GM18873 (cell line): ENCODE data around the gene SYMPK.
"Not testable (repeated sequence)": the region's sequence is repeated elsewhere in the genome, so short reads cannot be mapped to it uniquely, and the experiment has no call there.

ENCODE experiments used
- ATAC-seq: cut with Tn5 transposase; IDR thresholded peaks from one replicate; pipeline ENCODE4 v1.9.1; 2021; ENCODE audit warnings: mild to moderate bottlenecking, moderate library complexity, moderate number of reproducible peaks; ENCODE audit not compliant: unreplicated experiment, low FRiP score

Gene SYMPK

GRCh38 chr19:45814166-45814780 lies 48.7 kb downstream of the SYMPK start:
- ATAC-seq = no peak

GRCh38 chr19:45812297-45812696 lies 50.6 kb downstream of the SYMPK start:
- ATAC-seq = no peak

GRCh38 chr19:45809643-45810159 lies 53.2 kb downstream of the SYMPK start:
- ATAC-seq = no peak

- no peak for ATAC-seq
Observed at GRCh38 chr19:45805719-45806118, 57.2 kb downstream of the SYMPK start.

- no peak for ATAC-seq
Observed at GRCh38 chr19:45804959-45805230, 58.1 kb downstream of the SYMPK start.

GRCh38 chr19:45804140-45804958 lies 58.6 kb downstream of the SYMPK start:
- ATAC-seq = no peak

- no peak for ATAC-seq
Observed at GRCh38 chr19:45801603-45802175, 61.3 kb downstream of the SYMPK start.

- ATAC-seq = no peak
Observed at GRCh38 chr19:45800070-45800553, 62.8 kb downstream of the SYMPK start.

DNA sequence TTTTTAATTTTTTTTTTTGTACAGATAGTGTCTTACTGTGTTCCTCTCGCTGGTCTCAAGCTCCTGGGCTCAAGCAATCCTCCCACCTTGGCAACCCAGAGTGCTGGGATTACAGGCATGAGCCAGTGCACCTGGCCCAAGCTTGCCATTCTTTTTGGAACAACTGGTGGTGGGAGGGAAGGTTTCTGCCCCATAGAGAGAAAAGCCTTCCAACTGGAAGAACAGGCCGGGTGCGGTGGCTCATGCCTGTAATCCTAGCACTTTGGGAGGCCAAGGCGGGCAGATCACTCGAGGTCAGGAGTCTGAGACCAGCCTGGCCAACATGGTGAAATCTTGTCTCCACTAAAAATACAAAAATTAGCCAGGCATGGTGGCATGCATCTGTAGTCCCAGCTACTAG lies 63.4 kb downstream of the SYMPK start:
- ATAC-seq = not testable (repeated sequence)

DNA sequence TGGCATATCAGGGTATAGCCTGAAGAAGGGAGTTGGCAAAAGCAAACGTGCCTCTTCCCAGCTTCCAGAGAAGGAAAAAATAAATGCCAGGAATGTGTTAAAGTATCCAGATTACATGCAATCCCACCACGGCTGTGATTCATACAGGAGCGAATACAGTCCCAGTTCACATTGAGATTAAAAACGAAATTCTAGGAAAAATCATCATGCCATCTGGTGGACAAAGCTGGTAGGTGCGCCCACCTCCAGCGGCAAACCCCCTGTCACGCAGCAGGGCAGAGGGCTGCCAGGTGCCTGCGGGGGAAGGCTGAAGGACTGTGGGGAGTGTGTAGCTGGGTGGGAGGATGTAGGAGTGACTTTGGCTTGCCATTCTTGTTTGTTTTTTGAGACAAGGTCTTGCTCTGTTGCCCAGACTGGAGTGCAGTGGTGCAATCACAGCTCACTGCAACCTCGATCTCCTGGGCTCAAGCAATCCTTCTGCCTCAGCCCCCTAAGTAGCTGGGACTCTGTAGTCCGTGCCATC lies 63.9 kb downstream of the SYMPK start:
- no peak for ATAC-seq

DNA sequence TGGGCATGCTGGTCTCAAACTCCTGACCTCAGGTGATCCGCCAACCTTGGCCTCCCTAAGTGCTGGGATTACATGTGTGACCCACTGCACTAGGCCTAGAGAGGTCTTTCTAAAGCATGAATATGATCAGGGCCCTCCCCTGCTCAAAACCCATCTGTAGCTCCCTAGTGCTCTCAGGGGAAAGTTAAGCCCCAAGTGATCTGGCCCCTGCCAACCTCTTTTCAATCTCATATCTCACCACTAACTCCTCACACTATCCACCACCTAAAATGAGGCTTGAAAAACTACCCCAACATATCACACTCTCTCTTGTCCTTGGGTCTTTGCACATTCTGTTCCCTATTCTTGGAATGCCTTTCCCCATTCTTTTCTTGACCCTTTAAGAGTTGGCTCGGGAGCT lies 68.3 kb downstream of the SYMPK start:
- ATAC-seq = no peak

DNA sequence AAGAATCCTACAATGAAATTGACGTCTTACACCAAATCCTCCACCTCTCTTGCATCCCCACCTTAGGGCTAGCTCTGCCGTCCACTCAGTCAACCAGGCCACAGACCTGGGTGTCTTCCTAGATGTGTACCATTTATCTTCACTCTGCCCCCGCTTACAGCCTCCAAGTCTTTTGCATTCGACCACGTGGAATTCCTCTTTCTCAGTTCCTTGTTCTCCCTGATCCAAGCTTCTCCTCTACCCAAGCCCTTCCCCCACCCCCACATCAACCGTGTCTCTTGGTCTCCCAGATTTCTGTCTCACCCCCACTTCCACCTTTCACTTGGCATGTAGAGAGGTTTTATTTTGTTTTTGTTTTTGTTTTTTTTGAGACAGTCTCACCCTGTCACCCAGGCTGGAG lies 69.1 kb downstream of the SYMPK start:
- no peak for ATAC-seq

DNA sequence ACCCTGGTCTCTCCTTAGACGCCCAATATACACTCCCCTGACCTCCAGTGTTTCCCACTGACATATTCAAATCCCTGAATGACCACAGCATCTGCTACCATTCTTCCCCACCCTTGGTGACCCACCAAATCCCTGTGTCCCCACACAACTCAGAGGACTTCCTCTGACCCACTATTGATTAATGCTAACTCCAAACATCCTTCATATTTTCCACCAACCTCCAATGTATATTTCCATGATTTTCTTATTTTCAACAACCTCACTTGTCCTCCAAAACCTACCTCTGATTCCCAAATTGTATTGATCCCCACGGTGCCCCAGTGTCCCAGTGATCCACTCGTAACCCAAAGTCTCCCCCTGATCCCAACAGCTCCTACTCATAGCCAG lies 69.8 kb downstream of the SYMPK start:
- no peak for ATAC-seq

- peak; percentile 76 for ATAC-seq
Observed at GRCh38 chr19:45792470-45793177, 70.3 kb downstream of the SYMPK start, which contains the start of gene DMWD. TSS of gene DMWD (minus strand) at chr19:45792845. CDS start at chr19:45792756, 89 bp downstream.

DNA sequence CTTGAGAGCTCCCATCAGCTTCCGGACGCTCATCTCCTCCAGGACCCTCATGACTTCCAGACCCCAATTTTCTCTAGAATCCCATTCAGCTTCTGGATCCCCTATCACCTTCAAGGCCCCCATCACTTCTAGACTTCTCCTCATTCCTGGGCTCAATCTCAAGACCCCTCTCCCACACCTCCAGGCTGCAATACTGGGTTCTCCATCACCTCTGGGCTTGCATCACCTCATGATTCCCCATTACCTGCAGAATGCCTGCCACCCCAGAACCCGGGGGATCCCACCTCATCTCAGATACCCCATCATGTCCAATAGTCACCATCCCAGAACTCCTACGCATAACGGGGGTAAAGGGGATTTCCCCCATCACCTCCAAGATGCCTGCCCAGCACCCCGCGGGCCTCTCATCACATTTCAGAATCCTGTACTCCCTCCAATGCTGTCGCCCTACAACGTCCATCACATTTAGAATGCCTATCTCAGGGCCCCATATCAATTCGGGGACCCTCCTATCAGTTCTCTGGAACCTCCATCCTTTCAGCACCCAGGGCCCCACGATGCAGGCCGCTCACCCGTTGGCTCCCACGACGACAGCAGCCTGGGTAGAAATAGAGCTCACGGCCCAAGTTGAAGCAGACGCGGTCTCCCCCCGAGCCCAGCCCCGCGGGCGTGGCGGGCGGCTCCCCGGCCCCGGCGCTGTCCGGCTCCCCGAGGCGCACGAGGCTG lies 71.0 kb downstream of the SYMPK start:
- ATAC-seq = peak; percentile 1

DNA sequence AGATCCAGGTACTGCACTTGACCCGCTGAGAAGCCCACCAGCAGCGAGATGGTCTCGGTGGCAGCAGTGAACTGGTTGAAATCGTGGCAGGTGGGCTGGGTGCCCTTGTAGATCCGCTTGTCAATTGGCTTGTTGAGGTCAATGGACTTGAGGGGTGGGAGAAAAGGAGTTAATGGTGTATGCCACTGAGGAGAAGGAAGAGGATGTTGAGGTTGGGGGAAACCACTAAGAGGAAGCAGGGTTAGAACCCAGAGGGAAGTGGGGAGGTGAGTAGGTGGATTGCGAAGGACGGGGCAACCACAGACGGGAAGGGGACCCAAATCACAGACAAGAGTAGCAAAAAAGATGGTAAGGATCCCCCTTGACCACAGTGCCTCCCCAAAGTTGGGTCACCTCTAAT lies 72.0 kb downstream of the SYMPK start:
- no peak for ATAC-seq

DNA sequence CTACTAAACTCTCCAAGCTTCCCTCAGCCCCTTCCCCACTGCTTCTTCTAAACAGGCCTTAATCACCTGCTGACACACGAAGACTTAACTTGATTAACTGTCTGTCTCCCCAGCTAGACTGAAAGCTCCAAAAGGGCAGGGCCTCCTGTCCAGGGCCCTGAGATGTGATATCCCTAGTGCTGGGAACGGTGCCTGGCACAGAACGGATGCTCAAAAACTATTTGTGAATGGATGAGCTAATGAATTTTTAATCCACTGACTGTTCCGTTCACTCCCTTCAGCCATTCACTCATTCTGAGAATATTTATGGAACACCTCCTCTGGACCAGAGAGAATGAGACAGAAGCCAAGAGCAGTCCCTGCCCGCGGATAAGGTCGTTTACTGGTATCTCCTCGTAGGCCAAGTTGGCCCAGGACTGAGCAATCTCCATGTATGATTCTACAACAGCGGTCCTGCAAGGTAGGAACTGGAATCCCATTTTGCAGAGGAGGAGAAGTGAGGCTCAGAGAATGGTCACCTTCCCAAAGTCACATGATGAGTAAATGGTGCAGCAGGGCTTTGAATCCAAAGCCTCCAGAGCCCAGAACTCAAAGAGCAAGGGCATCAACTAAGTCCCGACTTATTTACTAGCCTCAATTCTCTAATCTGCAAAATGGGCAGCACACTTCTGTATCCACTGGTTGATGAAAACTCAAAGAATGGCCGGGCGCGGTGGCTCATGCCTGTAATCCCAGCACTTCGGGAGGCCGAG lies 73.7 kb downstream of the SYMPK start:
- ATAC-seq = no peak

GRCh38 chr19:45786533-45786894 lies 76.4 kb downstream of the SYMPK start:
- ATAC-seq = no peak

DNA sequence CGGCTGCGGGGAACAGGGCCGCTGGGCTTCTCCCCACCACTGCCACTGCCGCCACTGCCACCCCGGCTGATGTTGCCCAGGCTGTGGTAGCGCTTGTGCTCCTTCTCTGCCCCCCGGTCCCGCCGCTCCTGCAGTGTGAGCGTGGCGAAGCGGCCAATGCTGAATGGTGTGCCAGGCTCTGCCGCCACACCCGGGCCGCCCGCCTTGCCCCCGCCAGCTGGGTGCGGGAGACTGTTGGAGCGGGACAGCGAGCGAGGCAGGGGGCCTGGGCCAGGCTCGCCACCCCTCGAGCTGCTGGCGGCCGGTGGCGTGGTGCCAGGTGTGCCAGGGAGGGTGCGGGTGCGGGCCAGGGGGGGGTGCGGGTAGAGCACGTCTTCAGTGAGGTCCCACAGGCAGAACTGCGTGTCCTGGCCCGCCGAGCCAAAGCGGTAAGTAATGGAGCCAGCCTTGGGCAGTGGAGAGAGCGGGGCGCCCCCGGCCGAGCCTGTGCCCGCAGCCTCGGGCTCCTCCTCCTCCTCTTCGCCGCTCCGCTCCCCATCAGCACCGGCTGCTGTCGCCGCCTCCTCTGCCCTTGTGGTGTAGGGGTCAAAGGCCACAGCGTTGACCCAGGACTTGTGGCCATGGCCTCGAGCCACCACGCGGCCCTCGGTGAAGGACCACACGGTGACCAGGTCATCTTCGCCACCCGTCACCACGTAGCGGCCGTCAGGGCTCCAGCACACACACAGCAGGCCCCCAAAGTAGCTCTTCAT lies 77.0 kb downstream of the SYMPK start:
- no peak for ATAC-seq
